HCT116 (cell line): ENCODE data around the gene PLPPR2. TPM values are rescaled to one million over a fixed set of nuclear protein-coding genes. Genes with fewer than 3 reads are reported as not detected.
A peak's percentile ranks its signal among the peaks of the same experiment; 100 is the strongest.

Experiments used
- ATAC-seq: fragments of 200-7000 bp; cut with Tn5 transposase; 2 replicates; pipeline ENCODE4 v1.9.1; 2020; ENCODE audit warnings: mild to moderate bottlenecking, moderate library complexity
- BruUV-seq: library from RNA; stranded (reverse); fragments of 400-500 nt; replicated peaks from 2 replicates; lab custom pipeline; 2021; lab: Mats Ljungman, UMichigan
- CTCF ChIA-PET: fragments of 300-600 bp; sonication (Branson Sonifier 250); formaldehyde crosslinking; loops from one replicate; lab custom pipeline; 2021; ENCODE audit warnings: antibody characterized with exemption; lab: Charles Lee
- POLR2A ChIA-PET: fragments of 300-600, 350-600 bp; sonication (Branson Sonifier 250); formaldehyde crosslinking; loops from one replicate; lab custom pipeline; 2021; ENCODE audit warnings: antibody characterized with exemption; lab: Charles Lee
- RAD21 ChIA-PET, 2 experiments: fragments of 300-600 bp; sonication (Branson Sonifier 250); formaldehyde crosslinking; loops; one replicate each; lab custom pipeline; 2023; ENCODE audit warnings: low total read pairs in 2 of 2; ENCODE audit not compliant: uncharacterized antibody in 2 of 2, unreplicated experiment in 2 of 2, low non-redundant PET in 1 of 2; lab: Charles Lee
- DNase-seq: peaks from one replicate; pipeline ENCODE4 v3.0.0-alpha.2; 2010; ENCODE audit warnings: low read depth, low spot score
- H2AFZ ChIP-seq: fragments of 200-600 bp; shearing (Covaris generic), sonication (generic); 2 replicates; pipeline ENCODE4 v1.6.1; 2017; ENCODE audit warnings: low read depth, mixed run types, mixed read lengths, antibody characterized with exemption, low read length; ENCODE audit not compliant: poor library complexity, severe bottlenecking
- H3K27ac ChIP-seq: 2 replicates; pipeline ENCODE4 v1.5.1; 2012; ENCODE audit warnings: low read depth, low read length
- H3K27me3 ChIP-seq: fragments of 200-600 bp; sonication (generic); 2 replicates; pipeline ENCODE4 v1.6.1; 2016; ENCODE audit warnings: mixed run types, low read length, mixed read lengths; ENCODE audit not compliant: insufficient read depth
- H3K36me3 ChIP-seq, 2 experiments: fragments of 200-500 bp in 1 of 2; fragments of 200-600 bp in 1 of 2; sonication (Bioruptor generic) in 1 of 2; sonication (generic) in 1 of 2; 2 replicates each; pipeline versions ENCODE4 v1.5.1 to v1.6.1; 2014 to 2016; ENCODE audit warnings: low read length in 2 of 2, inconsistent platforms in 1 of 2, mixed read lengths in 1 of 2, mixed run types in 1 of 2; ENCODE audit not compliant: insufficient read depth in 2 of 2, control insufficient read depth in 1 of 2
- H3K4me1 ChIP-seq, 2 experiments: fragments of 200-600 bp in 1 of 2; sonication (generic) in 1 of 2; 2 replicates each; pipeline versions ENCODE4 v1.5.1 to v1.6.1; 2012 to 2017; ENCODE audit warnings: low read length in 2 of 2, inconsistent platforms in 1 of 2, mild to moderate bottlenecking in 1 of 2, mixed read lengths in 1 of 2, mixed run types in 1 of 2, moderate library complexity in 1 of 2; ENCODE audit not compliant: insufficient read depth in 2 of 2, control insufficient read depth in 1 of 2
- H3K4me2 ChIP-seq: fragments of 200-600 bp; sonication (generic); 2 replicates; pipeline ENCODE4 v1.6.1; 2017; ENCODE audit warnings: mixed run types, low read length, mixed read lengths
- H3K4me3 ChIP-seq, 2 experiments: fragments of 200-600 bp in 1 of 2; sonication (generic) in 1 of 2; replicated peaks in 1 of 2; 2 replicates each; pipeline ENCODE4 v1.5.1; 2011 to 2016; ENCODE audit warnings: low read length in 2 of 2, control low read depth in 1 of 2, low read depth in 1 of 2, mild to moderate bottlenecking in 1 of 2, mixed read lengths in 1 of 2, mixed run types in 1 of 2
- H3K79me2 ChIP-seq: fragments of 200-600 bp; sonication (generic); 2 replicates; pipeline ENCODE4 v1.6.1; 2017; ENCODE audit warnings: mild to moderate bottlenecking, mixed run types, low read length, moderate library complexity, mixed read lengths; ENCODE audit not compliant: insufficient read depth
- H3K9ac ChIP-seq: fragments of 200-600 bp; sonication (generic); 2 replicates; pipeline ENCODE4 v1.6.1; 2016; ENCODE audit warnings: low read length, mixed read lengths
- H3K9me2 ChIP-seq: fragments of 200-600 bp; sonication (generic), shearing (Covaris generic); 2 replicates; pipeline ENCODE4 v1.6.1; 2017; ENCODE audit warnings: mixed run types, mild to moderate bottlenecking, moderate library complexity; ENCODE audit not compliant: insufficient read depth
- H3K9me3 ChIP-seq, 2 experiments: fragments of 200-500 bp in 1 of 2; fragments of 200-600 bp in 1 of 2; sonication (Bioruptor generic) in 1 of 2; sonication (generic) in 1 of 2; 2 replicates each; pipeline ENCODE4 v1.6.1; 2014 to 2017; ENCODE audit warnings: low read length in 2 of 2, mixed read lengths in 2 of 2, inconsistent platforms in 1 of 2, low read depth in 1 of 2, mild to moderate bottlenecking in 1 of 2, mixed run types in 1 of 2, moderate library complexity in 1 of 2; ENCODE audit not compliant: control insufficient read depth in 1 of 2, insufficient read depth in 1 of 2
- H4K20me1 ChIP-seq: fragments of 200-600 bp; sonication (generic), shearing (Covaris generic); 2 replicates; pipeline ENCODE4 v1.6.1; 2017; ENCODE audit warnings: mixed run types, mild to moderate bottlenecking, moderate library complexity; ENCODE audit not compliant: insufficient read depth
- CBX3 ChIP-seq: IDR thresholded peaks from 2 replicates; pipeline ENCODE4 v1.6.1; 2012; ENCODE audit warnings: low read depth
- ELF1 ChIP-seq: IDR thresholded peaks from 2 replicates; pipeline ENCODE4 v1.6.1; 2012; ENCODE audit warnings: low read depth, borderline replicate concordance
- EZH2 ChIP-seq: fragments of 200-600 bp; sonication (generic); IDR thresholded peaks from 2 replicates; pipeline ENCODE4 v1.6.1; 2017; ENCODE audit warnings: antibody characterized with exemption, mixed run types
- FOSL1 ChIP-seq: IDR thresholded peaks from 2 replicates; pipeline ENCODE4 v1.6.1; 2012; ENCODE audit warnings: low read depth
- JUND ChIP-seq: IDR thresholded peaks from 2 replicates; pipeline ENCODE4 v1.6.1; 2012
- RAD21 ChIP-seq: IDR thresholded peaks from 2 replicates; pipeline ENCODE4 v1.6.1; 2012; ENCODE audit warnings: low read depth, mild to moderate bottlenecking
- SIN3A ChIP-seq: IDR thresholded peaks from 2 replicates; pipeline ENCODE4 v1.6.1; 2012; ENCODE audit warnings: low read depth
- SP1 ChIP-seq: IDR thresholded peaks from 2 replicates; pipeline ENCODE4 v1.6.1; 2012; ENCODE audit warnings: low read depth
- SRF ChIP-seq: IDR thresholded peaks from 2 replicates; pipeline ENCODE4 v1.6.1; 2012; ENCODE audit warnings: low read depth
- TCF7L2 ChIP-seq: IDR thresholded peaks from 2 replicates; pipeline ENCODE4 v1.7.0; 2011; ENCODE audit warnings: borderline replicate concordance, inconsistent platforms; ENCODE audit not compliant: insufficient read depth, insufficient read length; ENCODE audit errors: extremely low read depth
- ZBTB33 ChIP-seq: IDR thresholded peaks from 2 replicates; pipeline ENCODE4 v1.6.1; 2011; ENCODE audit warnings: mild to moderate bottlenecking, low read length, moderate library complexity; ENCODE audit not compliant: insufficient replicate concordance; ENCODE audit errors: extremely low read depth
- ZFX ChIP-seq: fragments of 450-650 bp; IDR thresholded peaks from 2 replicates; pipeline ENCODE4 v1.6.1; 2017
- intact Hi-C: fragments of 100-400 bp; cut with micrococcal nuclease; formaldehyde crosslinking; loops from 2 replicates; pipeline ENCODE4 v1.10.0; 2022
- total RNA-seq: library from RNA; stranded (reverse); gene quantifications from one replicate; pipeline ENCODE4 v1.2.1, GENCODE V29; 2021; ENCODE audit not compliant: unreplicated experiment
- TF ChIP-seq, protein P1 (sequence below): IDR thresholded peaks from 2 replicates; pipeline ENCODE4 v1.6.1; 2012
- TF ChIP-seq, protein P2 (sequence below), 3 experiments: fragments of 200-600 bp in 1 of 3; sonication (generic) in 1 of 3; IDR thresholded peaks in 2 of 3; conservative IDR thresholded peaks in 1 of 3; 2 replicates each; pipeline ENCODE4 v1.5.1; 2012 to 2017; ENCODE audit warnings: low read depth in 2 of 3, low read length in 2 of 3, antibody characterized with exemption in 1 of 3, borderline replicate concordance in 1 of 3, control low read depth in 1 of 3, mild to moderate bottlenecking in 1 of 3, mixed read lengths in 1 of 3, mixed run types in 1 of 3, moderate library complexity in 1 of 3; ENCODE audit not compliant: insufficient read depth in 1 of 3
- TF ChIP-seq, protein P3 (sequence below): IDR thresholded peaks from 2 replicates; pipeline ENCODE4 v1.6.1; 2012

Gene PLPPR2
- total RNA-seq, 1 experiment from 2014 or later = 23.2 TPM

DNA sequence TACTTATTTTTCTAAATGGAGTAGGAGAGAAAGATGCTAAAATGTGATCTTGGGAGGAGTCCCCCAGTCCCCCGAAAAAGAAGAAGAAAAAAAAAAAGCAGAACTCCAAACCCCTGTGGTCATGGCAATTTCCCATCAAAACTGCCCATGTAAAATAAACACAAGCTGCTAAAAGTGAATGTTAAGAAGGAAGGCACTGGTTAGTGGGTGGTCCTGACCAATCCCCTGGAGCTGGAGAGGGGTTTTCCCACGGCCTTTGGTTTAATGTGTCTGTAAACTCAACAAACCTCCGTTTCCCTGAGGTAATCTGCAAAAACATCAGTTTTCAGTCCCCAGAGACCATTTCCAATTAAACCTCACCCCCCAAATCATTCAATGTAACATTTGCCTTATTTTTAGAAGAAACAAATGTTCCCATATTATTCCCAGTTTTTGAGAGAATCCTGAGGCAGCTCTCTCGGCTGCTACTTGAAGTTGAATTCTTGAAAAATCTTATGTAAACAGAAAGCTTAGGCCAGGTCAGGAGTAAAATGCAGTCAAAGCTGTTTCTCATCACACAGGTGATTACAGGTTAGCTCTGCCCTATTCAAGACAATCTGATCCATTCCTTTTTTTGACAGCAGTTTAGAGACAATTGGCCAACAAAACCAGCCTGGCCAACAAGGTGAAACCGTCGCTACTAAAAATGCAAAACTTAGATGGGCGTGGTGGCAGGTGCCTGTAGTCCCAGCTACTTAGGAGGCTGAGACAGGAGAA is 32.8 kb upstream of the PLPPR2 start:
- Histone ChIP-seq H3K4me1 (no peaks in the 10 kb centered on the region), H3K9me2 (no peaks in the 10 kb centered on the region), H3K9ac (no peak overlapping the region), H3K36me3 (0 out of 4 replicates have a peak, but pooled peaks cover 0 to 3% of the 10 kb centered on the region in 2 experiments), H3K27ac (no peak overlapping the region), H2AFZ (no peak overlapping the region), H3K79me2 (no peaks in the 10 kb centered on the region), H3K27me3 (no peaks in the 10 kb centered on the region), H3K4me3 (no peak overlapping the region), H3K9me3 (no peaks in the 10 kb centered on the region), H3K4me2 (no peak overlapping the region), H4K20me1 (no peaks in the 10 kb centered on the region)
- RAD21 ChIA-PET = no interaction called here
- intact Hi-C loops = no loop called here
- CTCF ChIA-PET = interaction anchor here (0.6 to 1.2 kb wide), 2 partner anchors 9 to 29 kb away, joined by 3 read pairs; no protein-coding TSS in a partner anchor
- BruUV-seq = TSS peak; percentile 45
- no peak for TF ChIP-seq RAD21
- TF ChIP-seq EZH2 = no peak
- no peak for TF ChIP-seq ZBTB33
- TF ChIP-seq FOSL1 = no peak
- no peak for TF ChIP-seq JUND
- ATAC-seq (no peak), DNase-seq (no peak)
- POLR2A ChIA-PET = interaction anchor here (1.9 kb wide), 1 partner anchor 22 kb away, joined by 4 read pairs; no protein-coding TSS in a partner anchor

- Histone ChIP-seq H3K27ac (no peak overlapping the region), H3K79me2 (no peaks in the 10 kb centered on the region), H3K4me3 (no peak overlapping the region), H2AFZ (no peak overlapping the region), H3K4me2 (no peak overlapping the region), H3K9me2 (no peaks in the 10 kb centered on the region), H3K4me1 (no peaks in the 10 kb centered on the region), H3K36me3 (0 out of 4 replicates have a peak, but pooled peaks cover 0 to 3% of the 10 kb centered on the region in 2 experiments), H3K27me3 (no peaks in the 10 kb centered on the region), H3K9me3 (no peaks in the 10 kb centered on the region), H3K9ac (no peak overlapping the region), H4K20me1 (no peaks in the 10 kb centered on the region)
- no peak for DNase-seq
- TF ChIP-seq CBX3 (no peak), SRF (no peak), SIN3A (no peak), RAD21 (no peak), TCF7L2 (no peak), ZFX (no peak), SP1 (no peak), ELF1 (no peak), EZH2 (no peak)
- TF ChIP-seq, protein P1, sequence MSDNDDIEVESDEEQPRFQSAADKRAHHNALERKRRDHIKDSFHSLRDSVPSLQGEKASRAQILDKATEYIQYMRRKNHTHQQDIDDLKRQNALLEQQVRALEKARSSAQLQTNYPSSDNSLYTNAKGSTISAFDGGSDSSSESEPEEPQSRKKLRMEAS = no peak
- TF ChIP-seq, protein P2, sequence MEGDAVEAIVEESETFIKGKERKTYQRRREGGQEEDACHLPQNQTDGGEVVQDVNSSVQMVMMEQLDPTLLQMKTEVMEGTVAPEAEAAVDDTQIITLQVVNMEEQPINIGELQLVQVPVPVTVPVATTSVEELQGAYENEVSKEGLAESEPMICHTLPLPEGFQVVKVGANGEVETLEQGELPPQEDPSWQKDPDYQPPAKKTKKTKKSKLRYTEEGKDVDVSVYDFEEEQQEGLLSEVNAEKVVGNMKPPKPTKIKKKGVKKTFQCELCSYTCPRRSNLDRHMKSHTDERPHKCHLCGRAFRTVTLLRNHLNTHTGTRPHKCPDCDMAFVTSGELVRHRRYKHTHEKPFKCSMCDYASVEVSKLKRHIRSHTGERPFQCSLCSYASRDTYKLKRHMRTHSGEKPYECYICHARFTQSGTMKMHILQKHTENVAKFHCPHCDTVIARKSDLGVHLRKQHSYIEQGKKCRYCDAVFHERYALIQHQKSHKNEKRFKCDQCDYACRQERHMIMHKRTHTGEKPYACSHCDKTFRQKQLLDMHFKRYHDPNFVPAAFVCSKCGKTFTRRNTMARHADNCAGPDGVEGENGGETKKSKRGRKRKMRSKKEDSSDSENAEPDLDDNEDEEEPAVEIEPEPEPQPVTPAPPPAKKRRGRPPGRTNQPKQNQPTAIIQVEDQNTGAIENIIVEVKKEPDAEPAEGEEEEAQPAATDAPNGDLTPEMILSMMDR (IDR thresholded peaks at IDR 0.05 in 2 of 3, conservative IDR thresholded peaks at IDR 0.05 in 1 of 3; ENCODE audit: borderline replicate concordance in 1 of 3, insufficient read depth in 1 of 3, low read depth in 2 of 3, low read length in 2 of 3) = no peak
- TF ChIP-seq, protein P3, sequence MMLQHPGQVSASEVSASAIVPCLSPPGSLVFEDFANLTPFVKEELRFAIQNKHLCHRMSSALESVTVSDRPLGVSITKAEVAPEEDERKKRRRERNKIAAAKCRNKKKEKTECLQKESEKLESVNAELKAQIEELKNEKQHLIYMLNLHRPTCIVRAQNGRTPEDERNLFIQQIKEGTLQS = no peak
- CTCF ChIA-PET = no interaction called here
- BruUV-seq = no TSS peak
- RAD21 ChIA-PET = interaction anchor here in 1 of 2 experiments (0.6 kb wide), 1 partner anchor 757 kb away, joined by 4 read pairs; no protein-coding TSS in a partner anchor
- intact Hi-C loops = no loop called here
- ATAC-seq = no peak
- POLR2A ChIA-PET = no interaction called here
Observed at GRCh38 chr19:11323601-11324078, 31.6 kb upstream of the PLPPR2 start.
